ENCODE data around the gene SH2D2A.

The SH2D2A gene

GRCh38 chr1:156804026-156804425 lies 12.6 kb downstream of the SH2D2A start:
- Histone ChIP-seq H3K27ac (ENCODE audit: low read length) (no peak overlapping the region), H3K4me3 (ENCODE audit: low read depth in 1 of 2, low read length in 2 of 2) (no peak overlapping the region), H4K20me1 (ENCODE audit: insufficient read depth, low read length) (no peaks in the 10 kb centered on the region), H3K4me1 (ENCODE audit: insufficient read depth, low read length) (no peaks in the 10 kb centered on the region), H3K4me2 (ENCODE audit: insufficient read depth, low read length) (no peak overlapping the region), H3K79me2 (ENCODE audit: insufficient read depth, low read length) (no peaks in the 10 kb centered on the region), H3K36me3 (ENCODE audit: insufficient read depth, low read length) (peaks cover 31% of the 10 kb centered on the region; the same call in 1 of the 2 replicates), H3K9ac (ENCODE audit: low read depth, low read length) (no peak overlapping the region), H2AFZ (ENCODE audit: low read depth, low read length) (no peak overlapping the region), H3K27me3 (ENCODE audit: insufficient read depth, low read length, poor library complexity) (no peaks in the 10 kb centered on the region), H3K9me3 (ENCODE audit: insufficient read depth, low read length, severe bottlenecking) (no peaks in the 10 kb centered on the region)
- DNase-seq (no peak), ATAC-seq (ENCODE audit: insufficient read depth, low read depth) (no peak)
- TF ChIP-seq CTCF (IDR thresholded peaks at IDR 0.05; ENCODE audit: borderline replicate concordance, extremely low read depth, low read length, poor library complexity, severe bottlenecking): no peak
- no peak for TF ChIP-seq EZH2 (IDR thresholded peaks at IDR 0.05; ENCODE audit: borderline replicate concordance, low read depth, low read length, severe bottlenecking)

- DNase-seq (no peak), ATAC-seq (ENCODE audit: insufficient read depth, low read depth) (no peak)
- Histone ChIP-seq H3K4me3 (ENCODE audit: low read depth in 1 of 2, low read length in 2 of 2) (no peak overlapping the region), H3K9ac (ENCODE audit: low read depth, low read length) (no peak overlapping the region), H3K27ac (ENCODE audit: low read length) (no peak overlapping the region), H3K27me3 (ENCODE audit: insufficient read depth, low read length, poor library complexity) (no peaks in the 10 kb centered on the region), H3K4me2 (ENCODE audit: insufficient read depth, low read length) (no peak overlapping the region), H3K36me3 (ENCODE audit: insufficient read depth, low read length) (peaks cover 36% of the 10 kb centered on the region), H2AFZ (ENCODE audit: low read depth, low read length) (no peak overlapping the region), H3K4me1 (ENCODE audit: insufficient read depth, low read length) (no peaks in the 10 kb centered on the region), H3K79me2 (ENCODE audit: insufficient read depth, low read length) (no peaks in the 10 kb centered on the region), H3K9me3 (ENCODE audit: insufficient read depth, low read length, severe bottlenecking) (no peaks in the 10 kb centered on the region), H4K20me1 (ENCODE audit: insufficient read depth, low read length) (no peaks in the 10 kb centered on the region)
- TF ChIP-seq CTCF (IDR thresholded peaks at IDR 0.05; ENCODE audit: borderline replicate concordance, extremely low read depth, low read length, poor library complexity, severe bottlenecking) (no peak), EZH2 (IDR thresholded peaks at IDR 0.05; ENCODE audit: borderline replicate concordance, low read depth, low read length, severe bottlenecking) (no peak)
Measured at GRCh38 chr1:156803086-156803851, 13.4 kb downstream of the SH2D2A start.

- peaks cover 44% of the 10 kb centered on the region for H3K36me3 ChIP-seq (ENCODE audit: insufficient read depth, low read length)
- H2AFZ ChIP-seq (ENCODE audit: low read depth, low read length): no peak overlapping the region
- TF ChIP-seq CTCF (IDR thresholded peaks at IDR 0.05; ENCODE audit: borderline replicate concordance, extremely low read depth, low read length, poor library complexity, severe bottlenecking) (no peak), EZH2 (IDR thresholded peaks at IDR 0.05; ENCODE audit: borderline replicate concordance, low read depth, low read length, severe bottlenecking) (no peak)
- no peak overlapping the region for H3K9ac ChIP-seq (ENCODE audit: low read depth, low read length)
- H3K9me3 ChIP-seq (ENCODE audit: insufficient read depth, low read length, severe bottlenecking): no peaks in the 10 kb centered on the region
- ATAC-seq (ENCODE audit: insufficient read depth, low read depth) (no peak), DNase-seq (no peak)
- H3K27ac ChIP-seq (ENCODE audit: low read length): no peak overlapping the region
- H3K79me2 ChIP-seq (ENCODE audit: insufficient read depth, low read length): no peaks in the 10 kb centered on the region
- 0 out of 2 replicates have a peak, but pooled peaks cover 2% of the 10 kb centered on the region for H4K20me1 ChIP-seq (ENCODE audit: insufficient read depth, low read length)
- H3K27me3 ChIP-seq (ENCODE audit: insufficient read depth, low read length, poor library complexity): no peaks in the 10 kb centered on the region
- H3K4me2 ChIP-seq (ENCODE audit: insufficient read depth, low read length): no peak overlapping the region
- no peak overlapping the region for H3K4me3 ChIP-seq (ENCODE audit: low read depth in 1 of 2, low read length in 2 of 2)
- H3K4me1 ChIP-seq (ENCODE audit: insufficient read depth, low read length): no peaks in the 10 kb centered on the region
Measured at GRCh38 chr1:156802421-156802935, 14.2 kb downstream of the SH2D2A start.

Data from DND-41 (cell line).